Esophagus squamous epithelium (tissue), 5 donors: ENCODE measurements around the gene INPPL1. TPM values are rescaled to one million over a fixed set of nuclear protein-coding genes. Genes with fewer than 3 reads are reported as not detected.
A peak's percentile ranks its signal among the peaks of the same experiment; 100 is the strongest.

Experiments used
- DNase-seq: peaks from one replicate; lab custom pipeline; 2025; lab: John Stamatoyannopoulos, UW
- H3K27ac ChIP-seq, 4 donors: fragments of 200-600 bp; sonication (generic); one replicate each; pipeline ENCODE4 v1.5.1; 2016 to 2019; ENCODE audit warnings: mild to moderate bottlenecking in 1 of 4
- H3K27me3 ChIP-seq, 4 donors: fragments of 200-600 bp; sonication (generic); 1 replicate in 3 of 4; 2 replicates in 1 of 4; pipeline versions ENCODE4 v1.5.1 to v1.6.0; 2017 to 2021; ENCODE audit warnings: antibody characterized with exemption in 1 of 4
- H3K36me3 ChIP-seq, 3 donors: fragments of 200-600 bp; sonication (generic); one replicate each; pipeline ENCODE4 v1.5.1; 2016 to 2019
- H3K4me1 ChIP-seq, 3 donors: fragments of 200-600 bp; sonication (generic); one replicate each; pipeline ENCODE4 v1.5.1; 2017 to 2019
- H3K4me3 ChIP-seq, 4 donors: fragments of 200-600 bp; sonication (generic); 1 replicate in 3 of 4; 2 replicates in 1 of 4; pipeline ENCODE4 v1.5.1; 2016 to 2019; ENCODE audit warnings: mild to moderate bottlenecking in 2 of 4, moderate library complexity in 1 of 4
- H3K9me3 ChIP-seq, 3 donors: fragments of 200-600 bp; sonication (generic); one replicate each; pipeline ENCODE4 v1.5.1; 2016 to 2019
- CTCF ChIP-seq, 6 experiments: fragments of 450-650 bp in 4 of 6; fragments of 200-600 bp in 2 of 6; sonication (generic) in 2 of 6; IDR thresholded peaks; one replicate each; pipeline ENCODE4 v1.5.1; 2016 to 2019; ENCODE audit warnings: antibody characterized with exemption in 6 of 6, mild to moderate bottlenecking in 4 of 6, moderate library complexity in 4 of 6
- POLR2A ChIP-seq, 4 donors: fragments of 450-650 bp; IDR thresholded peaks; one replicate each; pipeline ENCODE4 v1.6.1; 2017; ENCODE audit warnings: antibody characterized with exemption in 4 of 4, mild to moderate bottlenecking in 4 of 4, moderate library complexity in 3 of 4
- WGBS, 2 donors: methylation state at CpG; one replicate each; pipeline ENCODE4 v1.1.5; 2018; 5-methylcytosine and 5-hydroxymethylcytosine counted together
- intact Hi-C: fragments of 100-400 bp; cut with DNase I; formaldehyde crosslinking; loops from one replicate; pipeline ENCODE4 v1.15.0; 2022
- total RNA-seq, 4 donors: library from RNA; depleted of rRNA; stranded (reverse); fragments of >200 nt; gene quantifications; one replicate each; pipeline ENCODE4 v1.1.0, GENCODE V29; 2016
- donor health status: DM: yes; HTN: yes; CAD: no.

Gene INPPL1
- total RNA-seq, 4 donors from 2014 or later: 22.4 to 61.2 (median 26.3) TPM

- H3K27ac ChIP-seq: no peak overlapping the region
- DNase-seq: no peak
- TF ChIP-seq POLR2A (IDR thresholded peaks at IDR 0.05): no peak
- TF ChIP-seq CTCF (IDR thresholded peaks at IDR 0.05): no peak
- H3K27me3 ChIP-seq: peaks cover 0 to 17% (median 0%) of the 10 kb centered on the region in 4 donors
- intact Hi-C loops: no loop called here
- 65 to 86% methylated on average over 3 to 7 of the region's 10 CpGs for WGBS, 2 donors
- peaks cover 11 to 21% (median 17%) of the 10 kb centered on the region in 3 donors for H3K4me1 ChIP-seq
- H3K36me3 ChIP-seq: no peaks in the 10 kb centered on the region
- no peaks in the 10 kb centered on the region for H3K9me3 ChIP-seq
- H3K4me3 ChIP-seq: no peak overlapping the region
These were observed 3.7 kb upstream of the INPPL1 start for GRCh38 chr11:72220696-72221363.

- intact Hi-C loops: no loop called here
- H3K27ac ChIP-seq: peak overlapping the region in 2 of 4 donors; percentile 98 to 99
- 78 to 100% methylated on average over 1 to 7 of the region's 7 CpGs for WGBS, 2 donors
These were observed 3.0 kb upstream of the INPPL1 start for GRCh38 chr11:72221386-72222075.

GRCh38 chr11:72222106-72222891 is 2.3 kb upstream of the INPPL1 start:
- Histone ChIP-seq H3K4me1 (peaks cover 16 to 36% (median 18%) of the 10 kb centered on the region in 3 donors), H3K27me3 (peaks cover 0 to 5% (median 0%) of the 10 kb centered on the region in 4 donors), H3K4me3 (peak overlapping the region; percentile 72 to 95 (median 83)), H3K36me3 (peaks cover 0 to 8% (median 0%) of the 10 kb centered on the region in 3 donors), H3K27ac (peak overlapping the region; percentile 94 to 99 (median 98)), H3K9me3 (no peaks in the 10 kb centered on the region)
- 43 to 54% methylated on average over 4 of the region's 6 CpGs for WGBS, 2 donors
- DNase-seq: no peak
- intact Hi-C loops: no loop called here
- no peak for TF ChIP-seq POLR2A (IDR thresholded peaks at IDR 0.05)
- no peak for TF ChIP-seq CTCF (IDR thresholded peaks at IDR 0.05)

More at GRCh38 chr11:72221386-72222075, 3.0 kb upstream of the INPPL1 start:
- DNase-seq: no peak
- Histone ChIP-seq H3K4me3 (no peak overlapping the region), H3K4me1 (peaks cover 12 to 28% (median 18%) of the 10 kb centered on the region in 3 donors), H3K36me3 (peaks cover 0 to 3% (median 0%) of the 10 kb centered on the region in 3 donors), H3K27me3 (peaks cover 0 to 13% (median 0%) of the 10 kb centered on the region in 4 donors), H3K9me3 (no peaks in the 10 kb centered on the region)
- TF ChIP-seq CTCF (IDR thresholded peaks at IDR 0.05) (no peak), POLR2A (IDR thresholded peaks at IDR 0.05) (no peak)

GRCh38 chr11:72222907-72223614 is 1.5 kb upstream of the INPPL1 start:
- WGBS, 2 donors: 0 to 2% methylated on average over 6 to 36 of the region's 47 CpGs
- Histone ChIP-seq H3K27me3 (peaks cover 0 to 3% (median 0%) of the 10 kb centered on the region in 4 donors), H3K4me1 (peaks cover 21 to 43% (median 23%) of the 10 kb centered on the region in 3 donors), H3K9me3 (no peaks in the 10 kb centered on the region), H3K4me3 (peak overlapping the region; percentile 72 to 95 (median 83)), H3K36me3 (peaks cover 0 to 15% (median 4%) of the 10 kb centered on the region in 3 donors), H3K27ac (peak overlapping the region; percentile 94 to 99 (median 98))
- TF ChIP-seq POLR2A (IDR thresholded peaks at IDR 0.05): peak in 3 of 4 donors; percentile 7 to 68 (median 52)
- TF ChIP-seq CTCF (IDR thresholded peaks at IDR 0.05): peak; percentile 43 to 73 (median 61)
- intact Hi-C loops: no loop called here
- DNase-seq: peak; percentile 82
